ENCODE measurements around the gene KHDC1L.
"Not testable (repeated sequence)": the region's sequence is repeated elsewhere in the genome, so short reads cannot be mapped to it uniquely, and the experiment has no call there.

The KHDC1L gene

DNA sequence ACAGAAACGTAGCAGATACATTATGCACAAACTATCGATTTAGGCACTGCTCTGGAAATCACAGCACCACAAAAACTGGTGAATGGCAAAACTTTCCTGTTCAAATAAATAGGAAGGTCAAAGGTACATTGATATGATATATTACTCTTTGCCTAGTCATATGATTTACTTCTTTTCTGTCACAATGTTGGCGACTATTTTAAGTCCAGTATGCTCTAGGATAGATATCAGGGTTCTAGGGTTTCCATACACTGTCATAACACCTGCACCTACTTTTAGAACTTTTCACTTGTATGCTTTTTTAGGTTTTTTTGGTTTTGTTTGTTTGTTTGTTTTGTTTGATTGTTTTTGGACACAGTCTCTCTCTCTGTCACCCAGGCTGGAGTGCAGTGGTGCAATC is 25.0 kb downstream of the KHDC1L start:
- no peaks in the 10 kb centered on the region for H3K4me1 ChIP-seq (ENCODE audit: low read length)
- TF ChIP-seq, protein P1, sequence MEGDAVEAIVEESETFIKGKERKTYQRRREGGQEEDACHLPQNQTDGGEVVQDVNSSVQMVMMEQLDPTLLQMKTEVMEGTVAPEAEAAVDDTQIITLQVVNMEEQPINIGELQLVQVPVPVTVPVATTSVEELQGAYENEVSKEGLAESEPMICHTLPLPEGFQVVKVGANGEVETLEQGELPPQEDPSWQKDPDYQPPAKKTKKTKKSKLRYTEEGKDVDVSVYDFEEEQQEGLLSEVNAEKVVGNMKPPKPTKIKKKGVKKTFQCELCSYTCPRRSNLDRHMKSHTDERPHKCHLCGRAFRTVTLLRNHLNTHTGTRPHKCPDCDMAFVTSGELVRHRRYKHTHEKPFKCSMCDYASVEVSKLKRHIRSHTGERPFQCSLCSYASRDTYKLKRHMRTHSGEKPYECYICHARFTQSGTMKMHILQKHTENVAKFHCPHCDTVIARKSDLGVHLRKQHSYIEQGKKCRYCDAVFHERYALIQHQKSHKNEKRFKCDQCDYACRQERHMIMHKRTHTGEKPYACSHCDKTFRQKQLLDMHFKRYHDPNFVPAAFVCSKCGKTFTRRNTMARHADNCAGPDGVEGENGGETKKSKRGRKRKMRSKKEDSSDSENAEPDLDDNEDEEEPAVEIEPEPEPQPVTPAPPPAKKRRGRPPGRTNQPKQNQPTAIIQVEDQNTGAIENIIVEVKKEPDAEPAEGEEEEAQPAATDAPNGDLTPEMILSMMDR (IDR thresholded peaks at IDR 0.05; ENCODE audit: low read depth, low read length): no peak
- TF ChIP-seq EZH2phosphoT487 (IDR thresholded peaks at IDR 0.05; ENCODE audit: low read depth): no peak

GRCh38 chr6:73194744-73195143 is 30.6 kb downstream of the KHDC1L start:
- TF ChIP-seq EZH2phosphoT487 (IDR thresholded peaks at IDR 0.05; ENCODE audit: low read depth): no peak
- TF ChIP-seq, protein P1 (IDR thresholded peaks at IDR 0.05; ENCODE audit: low read depth, low read length): no peak
- Histone ChIP-seq H3K9me3 (ENCODE audit: insufficient read depth, low read length) (no peaks in the 10 kb centered on the region), H3K4me3 (ENCODE audit: low read length) (no peak overlapping the region), H3K4me1 (ENCODE audit: low read length) (no peaks in the 10 kb centered on the region), H3K27ac (ENCODE audit: low read length) (no peak overlapping the region), H3K36me3 (replicated peaks; ENCODE audit: low read depth, low read length) (no peaks in the 10 kb centered on the region), H3K9ac (ENCODE audit: low read length) (no peak overlapping the region), H3K27me3 (ENCODE audit: low read depth, low read length) (no peaks in the 10 kb centered on the region), H2AFZ (ENCODE audit: low read depth, low read length) (no peak overlapping the region), H3K79me2 (ENCODE audit: low read length) (no peaks in the 10 kb centered on the region), H3K4me2 (ENCODE audit: low read length) (no peak overlapping the region), H4K20me1 (ENCODE audit: insufficient read depth, low read length) (no peaks in the 10 kb centered on the region)

More for the DNA sequence above, 25.0 kb downstream of the KHDC1L start:
- Histone ChIP-seq H2AFZ (ENCODE audit: low read depth, low read length) (no peak overlapping the region), H3K9ac (ENCODE audit: low read length) (no peak overlapping the region), H4K20me1 (ENCODE audit: insufficient read depth, low read length) (no peaks in the 10 kb centered on the region), H3K9me3 (ENCODE audit: insufficient read depth, low read length) (no peaks in the 10 kb centered on the region), H3K4me2 (ENCODE audit: low read length) (no peak overlapping the region), H3K4me3 (ENCODE audit: low read length) (no peak overlapping the region), H3K27me3 (ENCODE audit: low read depth, low read length) (no peaks in the 10 kb centered on the region), H3K36me3 (replicated peaks; ENCODE audit: low read depth, low read length) (no peaks in the 10 kb centered on the region), H3K27ac (ENCODE audit: low read length) (no peak overlapping the region), H3K79me2 (ENCODE audit: low read length) (no peaks in the 10 kb centered on the region)

GRCh38 chr6:73193302-73193701 is 32.0 kb downstream of the KHDC1L start:
- H2AFZ ChIP-seq (ENCODE audit: low read depth, low read length); H3K9ac ChIP-seq (ENCODE audit: low read length); H3K4me2 ChIP-seq (ENCODE audit: low read length); H3K79me2 ChIP-seq (ENCODE audit: low read length); H3K4me1 ChIP-seq (ENCODE audit: low read length); H3K27me3 ChIP-seq (ENCODE audit: low read depth, low read length); H3K4me3 ChIP-seq (ENCODE audit: low read length); H3K27ac ChIP-seq (ENCODE audit: low read length); H4K20me1 ChIP-seq (ENCODE audit: insufficient read depth, low read length); H3K9me3 ChIP-seq (ENCODE audit: insufficient read depth, low read length); H3K36me3 ChIP-seq (replicated peaks; ENCODE audit: low read depth, low read length): not testable (repeated sequence)

DNA sequence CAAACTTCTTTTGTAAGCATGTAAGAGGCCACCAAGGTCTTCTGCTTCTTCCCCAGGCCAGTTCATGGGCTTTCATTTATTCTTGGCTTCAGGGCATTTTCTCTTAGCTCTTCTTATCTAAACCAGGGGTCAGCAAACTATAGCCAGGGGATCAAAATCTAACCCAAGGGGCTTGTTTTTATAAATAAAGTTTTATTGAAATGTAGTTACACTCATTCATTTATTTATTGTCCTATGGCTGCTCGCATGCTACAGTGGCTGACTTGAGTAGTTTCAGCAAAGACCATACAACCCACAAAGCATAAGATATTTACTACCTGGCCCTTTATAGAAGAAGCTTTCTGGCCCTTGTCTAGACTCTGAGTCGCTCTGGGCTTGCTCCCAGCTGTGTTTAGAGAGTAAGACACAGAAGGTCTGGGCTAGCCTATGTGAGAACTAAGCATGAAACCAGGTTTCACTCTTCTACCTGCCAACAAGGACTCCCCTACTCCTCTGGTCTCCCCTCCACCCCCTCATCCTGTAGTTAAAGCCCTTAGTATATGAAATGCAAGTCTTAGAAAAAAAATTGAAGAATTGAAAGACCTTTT is 43.2 kb downstream of the KHDC1L start:
- no peak overlapping the region for H3K4me3 ChIP-seq (ENCODE audit: low read length)

More for the DNA sequence above, 43.2 kb downstream of the KHDC1L start:
- TF ChIP-seq EZH2phosphoT487 (IDR thresholded peaks at IDR 0.05; ENCODE audit: low read depth): no peak
- TF ChIP-seq, protein P1 (IDR thresholded peaks at IDR 0.05; ENCODE audit: low read depth, low read length): no peak
- Histone ChIP-seq H3K4me1 (ENCODE audit: low read length) (peaks cover 34% of the 10 kb centered on the region), H3K4me2 (ENCODE audit: low read length) (no peak overlapping the region), H3K36me3 (replicated peaks; ENCODE audit: low read depth, low read length) (no peaks in the 10 kb centered on the region), H3K27me3 (ENCODE audit: low read depth, low read length) (peaks cover 24% of the 10 kb centered on the region), H2AFZ (ENCODE audit: low read depth, low read length) (no peak overlapping the region), H4K20me1 (ENCODE audit: insufficient read depth, low read length) (peaks cover under 1% of the 10 kb centered on the region; the same call in 1 of the 2 replicates), H3K9ac (ENCODE audit: low read length) (no peak overlapping the region), H3K9me3 (ENCODE audit: insufficient read depth, low read length) (no peaks in the 10 kb centered on the region), H3K79me2 (ENCODE audit: low read length) (no peaks in the 10 kb centered on the region), H3K27ac (ENCODE audit: low read length) (no peak overlapping the region)

Data from OCI-LY3 (cell line).